Measurements from ENCODE around the gene PRDX2.
"Not testable (repeated sequence)": the region's sequence is repeated elsewhere in the genome, so short reads cannot be mapped to it uniquely, and the experiment has no call there.

The PRDX2 gene

DNA sequence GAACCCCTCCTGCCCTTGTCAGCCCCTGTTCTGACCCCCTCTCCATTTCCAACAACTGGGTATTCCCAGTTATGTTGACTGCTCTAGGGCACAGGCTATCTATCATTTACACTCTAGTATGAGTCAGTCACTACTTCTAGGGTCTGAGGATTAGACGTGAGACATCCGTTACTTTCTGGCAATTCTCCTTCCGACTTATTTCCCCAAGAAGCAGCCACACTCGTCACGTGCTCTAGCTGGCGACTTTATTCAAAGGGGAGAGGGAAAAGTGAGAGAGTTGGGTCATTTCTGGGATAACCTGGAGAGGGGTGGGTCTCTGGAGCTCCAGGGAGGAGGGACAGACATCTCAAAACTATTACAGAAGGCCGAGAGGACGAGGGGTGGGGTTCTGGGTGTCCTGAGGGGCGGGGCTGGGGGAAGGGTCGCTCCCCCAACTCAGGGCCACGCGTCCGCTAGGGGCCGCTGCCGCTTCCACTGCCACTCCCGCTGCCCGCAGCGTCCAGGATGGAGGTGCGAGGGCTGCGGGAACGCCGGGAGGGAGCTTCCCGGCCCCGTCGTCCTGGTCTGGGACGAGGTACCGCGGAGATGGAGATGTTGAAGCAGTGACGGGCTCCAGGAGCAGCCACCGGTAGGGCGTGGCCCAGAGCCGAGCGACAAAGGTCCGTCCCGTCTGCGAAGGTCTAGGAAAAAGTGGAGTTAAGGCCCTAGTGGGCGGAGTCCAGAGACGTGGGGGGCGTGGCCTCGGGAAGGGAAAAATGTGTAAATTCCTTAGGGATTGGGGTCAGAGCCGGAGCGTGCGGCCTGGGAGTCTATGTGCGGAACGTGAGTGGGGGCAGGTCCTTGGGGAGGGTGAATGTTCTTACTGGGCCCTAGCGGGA lies 23.9 kb upstream of the PRDX2 start:
- DNase-seq = no peak

DNA sequence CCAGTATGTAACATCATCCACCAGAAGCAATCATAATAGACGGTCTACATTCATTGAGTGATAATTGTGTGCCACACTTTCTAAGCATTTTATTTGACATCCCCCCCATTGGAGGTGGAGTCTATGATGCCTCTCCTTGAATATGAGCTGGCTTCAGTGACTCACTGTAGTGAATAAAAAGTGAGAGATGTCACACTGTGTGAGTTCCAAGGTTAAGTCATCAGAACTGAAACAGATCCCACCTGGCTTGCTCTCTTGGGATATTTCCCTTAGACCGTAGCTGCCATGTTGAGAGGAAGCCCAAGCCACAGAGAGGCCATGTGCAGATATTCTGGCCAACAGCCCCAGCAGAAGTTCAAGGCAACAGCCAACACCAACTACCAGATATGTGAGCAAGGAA lies 20.2 kb upstream of the PRDX2 start:
- DNase-seq = no peak

- DNase-seq = not testable (repeated sequence)
Measured at GRCh38 chr19:12817810-12818209, 16.2 kb upstream of the PRDX2 start.

DNA sequence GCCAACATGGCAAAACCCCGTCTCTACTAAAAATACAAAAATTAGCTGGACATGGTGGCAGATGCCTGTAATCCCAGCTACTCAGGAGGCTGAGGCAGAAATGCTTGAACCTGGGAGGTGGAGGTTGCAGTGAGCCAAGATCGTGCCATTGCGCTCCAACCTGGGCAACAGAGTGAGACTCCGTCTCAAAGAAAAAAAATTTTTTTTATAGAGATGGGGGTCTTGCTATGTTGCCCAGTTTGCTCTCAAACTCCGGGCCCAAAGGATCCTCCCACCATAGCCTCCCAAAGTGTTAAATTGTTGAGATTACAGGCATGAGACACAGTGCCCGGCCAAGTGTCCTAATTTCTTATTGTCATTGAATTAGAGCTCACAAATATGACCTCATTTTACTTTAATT lies 15.6 kb upstream of the PRDX2 start:
- DNase-seq = not testable (repeated sequence)

GRCh38 chr19:12815088-12815487 lies 13.5 kb upstream of the PRDX2 start:
- DNase-seq = no peak

DNA sequence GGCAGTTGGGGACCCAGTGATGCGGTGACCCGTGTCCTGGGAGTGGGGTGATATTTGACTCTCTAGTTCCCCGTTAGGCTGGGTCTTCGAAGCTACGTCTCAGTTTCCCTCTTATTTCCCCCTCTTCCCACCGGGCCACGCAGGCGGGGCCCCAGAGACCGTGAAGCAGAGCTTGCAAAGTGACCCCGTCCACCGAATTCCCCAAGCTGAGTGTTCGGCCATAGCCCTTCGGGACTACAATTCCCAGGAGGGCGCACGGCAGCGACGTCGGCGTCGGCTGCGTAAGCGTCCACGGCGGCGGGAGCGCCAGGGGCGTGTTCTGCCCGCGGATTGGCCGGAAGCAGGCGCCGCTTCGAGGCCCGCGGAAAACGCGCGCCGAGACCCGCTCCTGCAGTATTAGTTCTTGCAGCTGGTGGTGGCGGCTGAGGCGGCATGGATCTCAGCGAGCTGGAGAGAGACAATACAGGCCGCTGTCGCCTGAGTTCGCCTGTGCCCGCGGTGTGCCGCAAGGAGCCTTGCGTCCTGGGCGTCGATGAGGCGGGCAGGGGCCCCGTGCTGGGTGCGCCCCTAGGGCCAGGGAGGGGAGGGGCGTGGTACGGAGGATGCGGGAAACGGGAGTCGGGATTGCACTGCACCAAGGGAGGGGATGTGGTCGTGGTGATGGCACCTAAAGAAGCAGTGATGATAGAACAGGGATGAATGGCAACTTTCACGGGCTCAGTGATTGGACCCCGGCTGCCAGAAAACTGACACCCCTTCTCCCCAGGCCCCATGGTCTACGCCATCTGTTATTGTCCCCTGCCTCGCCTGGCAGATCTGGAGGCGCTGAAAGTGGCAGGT lies 4.9 kb upstream of the PRDX2 start, which contains the start of gene RNASEH2A:
TSS of gene RNASEH2A (plus strand) at position 343 of the 840 bp plus-strand sequence. CDS start at position 433, 90 bp downstream.
- DNase-seq = peak; percentile 79

GRCh38 chr19:12804051-12804450 lies 2.5 kb upstream of the PRDX2 start:
- DNase-seq = no peak

GRCh38 chr19:12802267-12803106 lies 887 bp upstream of the PRDX2 start:
- DNase-seq = peak; percentile 16

GRCh38 chr19:12800923-12801465 lies 606 bp downstream of the PRDX2 start:
- no peak for DNase-seq

- no peak for DNase-seq
Measured at GRCh38 chr19:12800466-12800770, 1.2 kb downstream of the PRDX2 start.

- no peak for DNase-seq
Measured at GRCh38 chr19:12799742-12800465, 1.7 kb downstream of the PRDX2 start.

GRCh38 chr19:12797607-12798006 lies 4.0 kb downstream of the PRDX2 start:
- not testable (repeated sequence) for DNase-seq

- DNase-seq = no peak
Measured at GRCh38 chr19:12797141-12797587, 4.4 kb downstream of the PRDX2 start.

DNA sequence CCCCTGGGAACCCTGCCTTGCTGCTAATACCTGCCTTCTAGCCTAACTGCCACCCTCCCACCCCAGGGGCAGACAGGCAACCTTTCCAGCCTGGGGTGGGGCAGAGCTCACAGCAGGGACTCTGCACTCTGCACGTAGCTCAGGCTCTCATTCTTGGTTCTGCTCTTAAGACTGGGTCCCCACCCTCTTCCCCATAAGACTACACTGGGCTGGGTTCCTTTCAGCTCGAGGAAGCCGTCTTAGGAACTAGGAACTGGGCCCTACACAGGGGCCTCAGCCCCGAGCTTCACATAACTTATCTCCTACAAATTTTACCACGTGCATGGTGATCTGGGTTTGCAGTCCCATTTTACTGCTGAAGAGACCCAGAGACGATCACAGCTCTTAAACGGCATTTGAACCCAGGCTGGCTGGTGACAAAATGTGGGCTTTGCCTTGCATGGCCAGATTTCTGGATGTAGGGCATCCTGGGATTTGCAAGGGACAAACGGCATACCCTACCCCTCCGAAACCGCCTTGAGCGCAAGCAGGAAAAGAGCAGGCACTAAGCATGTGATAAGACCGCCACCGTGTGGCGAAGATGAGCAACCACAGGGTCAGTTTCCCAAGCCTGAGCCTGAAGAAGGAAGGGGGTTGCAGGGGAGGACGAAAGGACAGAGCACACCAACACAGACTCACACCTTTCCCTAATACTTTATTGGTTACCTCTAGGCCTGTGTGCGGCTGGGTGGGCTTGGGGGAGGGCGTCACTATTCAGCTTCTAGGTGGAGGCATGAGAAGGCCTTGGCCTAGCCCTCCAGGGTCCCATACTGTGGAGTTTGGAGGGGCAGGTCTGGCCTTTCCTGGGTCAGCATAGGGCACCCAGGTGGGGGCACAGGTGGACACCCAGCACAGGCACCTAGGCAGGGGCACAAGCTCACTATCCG lies 5.2 kb downstream of the PRDX2 start:
- DNase-seq = peak; percentile 74

GRCh38 chr19:12794971-12795381 lies 6.6 kb downstream of the PRDX2 start:
- DNase-seq = no peak

DNA sequence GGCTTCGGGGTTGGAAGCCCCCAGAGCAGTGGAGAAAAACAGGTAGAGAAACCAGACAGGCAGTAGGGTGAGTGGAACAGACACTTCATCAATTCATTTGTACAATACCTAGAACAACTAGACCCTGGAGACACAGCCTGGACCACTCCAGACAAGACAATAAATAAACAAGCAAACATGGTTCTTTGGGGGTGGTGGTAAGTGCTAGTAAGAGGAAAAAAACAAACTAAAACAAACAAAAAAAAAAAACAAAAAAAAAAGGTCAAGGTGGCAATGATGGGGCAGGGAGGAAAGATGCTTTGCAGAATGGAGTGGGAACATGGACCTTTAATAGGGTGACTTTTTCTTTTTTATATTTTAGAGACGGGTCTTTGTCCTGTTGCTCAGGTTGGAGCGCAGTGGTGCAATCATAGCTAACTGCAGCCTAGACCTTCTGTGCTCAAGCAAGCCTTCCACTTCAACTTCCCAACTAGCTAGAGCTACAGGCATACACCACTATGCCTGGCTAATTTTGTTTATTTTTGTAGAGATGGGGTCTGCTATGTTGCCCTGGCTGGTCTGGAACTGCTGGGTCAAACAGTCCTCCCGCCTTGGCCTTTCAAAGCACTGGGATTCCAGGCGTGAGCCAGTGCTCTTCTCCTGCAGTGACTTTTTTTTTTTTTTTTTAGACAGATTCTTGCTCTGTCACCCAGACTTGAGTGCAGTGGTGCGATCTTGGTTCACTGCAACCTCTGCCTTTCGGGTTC lies 7.2 kb downstream of the PRDX2 start:
- DNase-seq = peak; percentile 41

GRCh38 chr19:12793290-12794195 lies 8.1 kb downstream of the PRDX2 start:
- peak; percentile 82 for DNase-seq

GRCh38 chr19:12792853-12793289 lies 8.7 kb downstream of the PRDX2 start:
- no peak for DNase-seq

Measured in NCI-H1694 treated with DMSO at 0.1 percent for 48 hours (cell line).